ENCODE data around the gene TENM3. TPM values are rescaled to one million over a fixed set of nuclear protein-coding genes. Genes with fewer than 3 reads are reported as not detected.

Gene TENM3
- total RNA-seq, 1 experiment from 2014 or later: 71.0 TPM

DNA sequence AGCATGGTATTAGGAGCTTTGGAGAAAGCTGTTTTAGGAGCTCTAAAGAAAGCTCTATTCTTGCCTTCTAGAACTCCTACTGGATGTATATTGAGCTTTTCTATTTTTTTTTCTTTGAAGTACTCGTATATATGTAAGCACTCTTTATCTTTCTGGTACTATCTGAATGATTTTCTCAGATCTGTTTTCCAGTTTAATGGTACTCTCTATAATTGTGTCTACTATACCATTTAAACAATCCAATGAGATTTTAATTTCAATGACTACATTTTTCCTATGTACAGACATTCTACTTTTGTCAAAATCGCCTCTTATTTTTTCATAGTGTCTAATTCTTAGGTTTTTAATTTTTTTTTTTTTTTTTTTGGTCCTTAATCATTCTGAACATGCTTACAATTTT is 345.9 kb downstream of the TENM3 start (continued):
- TF ChIP-seq, protein P1, sequence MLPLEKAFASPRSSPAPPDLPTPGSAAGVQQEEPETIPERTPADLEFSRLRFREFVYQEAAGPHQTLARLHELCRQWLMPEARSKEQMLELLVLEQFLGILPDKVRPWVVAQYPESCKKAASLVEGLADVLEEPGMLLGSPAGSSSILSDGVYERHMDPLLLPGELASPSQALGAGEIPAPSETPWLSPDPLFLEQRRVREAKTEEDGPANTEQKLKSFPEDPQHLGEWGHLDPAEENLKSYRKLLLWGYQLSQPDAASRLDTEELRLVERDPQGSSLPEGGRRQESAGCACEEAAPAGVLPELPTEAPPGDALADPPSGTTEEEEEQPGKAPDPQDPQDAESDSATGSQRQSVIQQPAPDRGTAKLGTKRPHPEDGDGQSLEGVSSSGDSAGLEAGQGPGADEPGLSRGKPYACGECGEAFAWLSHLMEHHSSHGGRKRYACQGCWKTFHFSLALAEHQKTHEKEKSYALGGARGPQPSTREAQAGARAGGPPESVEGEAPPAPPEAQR (CRISPR knock-in tag; IDR thresholded peaks at IDR 0.05): no peak
- TF ChIP-seq IRF2 (CRISPR knock-in tag; IDR thresholded peaks at IDR 0.05; ENCODE audit: borderline replicate concordance, low read depth): no peak

DNA sequence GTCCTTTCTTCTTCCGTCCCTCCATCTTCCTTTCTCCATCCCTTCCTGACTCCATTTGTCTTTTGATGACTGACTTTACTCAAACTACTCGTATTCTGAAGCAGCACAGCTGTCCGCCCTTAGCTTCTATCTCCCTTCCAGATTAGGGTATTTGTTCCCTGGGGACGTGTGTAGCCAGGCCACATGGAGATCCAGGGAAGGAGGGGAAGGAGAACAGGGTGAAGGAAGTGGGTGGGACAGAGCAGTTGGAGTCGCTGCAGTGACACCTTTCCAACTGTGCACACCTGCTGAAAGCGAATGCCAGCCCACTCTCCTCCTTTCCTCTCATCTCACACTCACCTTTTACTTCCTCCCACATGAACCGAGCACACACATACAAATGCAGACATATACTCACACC is 350.2 kb downstream of the TENM3 start:
- peak overlapping the region; percentile 82 for H3K27ac Mint-ChIP-seq
- no peak overlapping the region for H3K4me3 Mint-ChIP-seq
- no peak for TF ChIP-seq RELA (CRISPR knock-in tag; IDR thresholded peaks at IDR 0.05; ENCODE audit: borderline replicate concordance)
- TF ChIP-seq ZNF425 (CRISPR knock-in tag; conservative IDR thresholded peaks at IDR 0.05): no peak
- no peak for TF ChIP-seq ZNF671 (CRISPR knock-in tag; IDR thresholded peaks at IDR 0.05)
- no peak for TF ChIP-seq IRF2 (CRISPR knock-in tag; IDR thresholded peaks at IDR 0.05; ENCODE audit: borderline replicate concordance, low read depth)
- TF ChIP-seq MYBL2 (CRISPR knock-in tag; IDR thresholded peaks at IDR 0.05): no peak
- no peak for TF ChIP-seq TEAD1 (CRISPR knock-in tag; IDR thresholded peaks at IDR 0.05)
- no peak for TF ChIP-seq ZNF219 (CRISPR knock-in tag; IDR thresholded peaks at IDR 0.05; ENCODE audit: borderline replicate concordance)
- no peak for TF ChIP-seq ZNF232 (CRISPR knock-in tag; IDR thresholded peaks at IDR 0.05)
- TF ChIP-seq NR2C2 (CRISPR knock-in tag; IDR thresholded peaks at IDR 0.05): no peak
- TF ChIP-seq FOXK1 (CRISPR knock-in tag; IDR thresholded peaks at IDR 0.05): no peak
- no peak for TF ChIP-seq ZNF317 (CRISPR knock-in tag; IDR thresholded peaks at IDR 0.05; ENCODE audit: borderline replicate concordance, low read depth)
- TF ChIP-seq MLX (CRISPR knock-in tag; IDR thresholded peaks at IDR 0.05): no peak
- TF ChIP-seq, protein P2, sequence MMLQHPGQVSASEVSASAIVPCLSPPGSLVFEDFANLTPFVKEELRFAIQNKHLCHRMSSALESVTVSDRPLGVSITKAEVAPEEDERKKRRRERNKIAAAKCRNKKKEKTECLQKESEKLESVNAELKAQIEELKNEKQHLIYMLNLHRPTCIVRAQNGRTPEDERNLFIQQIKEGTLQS (CRISPR knock-in tag; conservative IDR thresholded peaks at IDR 0.05): no peak
- peak; percentile 54 for ATAC-seq
- POLR2A ChIA-PET: no interaction called here
- H3K27me3 Mint-ChIP-seq (ENCODE audit: low read depth): no peaks in the 10 kb centered on the region
- peaks cover 10% of the 10 kb centered on the region; the same call in 1 of the 2 replicates for H3K9me3 Mint-ChIP-seq
- CTCF ChIA-PET: interaction anchor here (1.0 kb wide), 1 partner anchor 9 kb away, joined by 4 read pairs; no protein-coding TSS in a partner anchor
- H3K4me1 Mint-ChIP-seq: peaks cover 46% of the 10 kb centered on the region
- H3K36me3 Mint-ChIP-seq: peaks cover 10% of the 10 kb centered on the region
- no peak for DNase-seq (ENCODE audit: low spot score)

DNA sequence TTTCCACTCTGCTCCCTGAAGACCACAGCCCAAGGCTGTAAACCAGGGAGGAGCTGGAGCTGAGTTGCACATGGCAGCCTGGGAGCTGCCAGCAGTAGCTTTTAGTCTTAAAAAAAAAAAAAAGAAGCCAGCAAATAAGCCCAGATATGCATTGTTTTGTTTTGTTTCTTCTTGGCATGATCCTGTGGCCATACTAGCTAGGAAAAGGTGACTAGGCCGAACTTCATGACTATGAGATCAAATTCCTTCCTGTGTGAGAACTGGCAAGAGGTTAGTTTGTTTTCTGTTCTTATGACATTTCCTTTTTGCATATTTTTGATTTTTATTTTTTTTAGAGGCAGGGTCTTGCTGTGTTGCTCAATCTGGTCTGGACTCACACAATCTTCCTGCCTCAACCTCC is 350.7 kb downstream of the TENM3 start:
- Mint-ChIP-seq H3K9me3 (peaks cover 6% of the 10 kb centered on the region; the same call in 1 of the 2 replicates), H3K4me1 (peaks cover 46% of the 10 kb centered on the region), H3K27me3 (ENCODE audit: low read depth) (no peaks in the 10 kb centered on the region), H3K27ac (peak overlapping the region; percentile 82), H3K4me3 (no peak overlapping the region), H3K36me3 (peaks cover 6% of the 10 kb centered on the region)
- no peak for DNase-seq (ENCODE audit: low spot score)
- CTCF ChIA-PET: interaction anchor here (1.0 kb wide), 1 partner anchor 8 kb away, joined by 4 read pairs; no protein-coding TSS in a partner anchor
- no peak for ATAC-seq
- no peak for TF ChIP-seq OVOL2 (CRISPR knock-in tag; IDR thresholded peaks at IDR 0.05; ENCODE audit: borderline replicate concordance)
- POLR2A ChIA-PET: no interaction called here

DNA sequence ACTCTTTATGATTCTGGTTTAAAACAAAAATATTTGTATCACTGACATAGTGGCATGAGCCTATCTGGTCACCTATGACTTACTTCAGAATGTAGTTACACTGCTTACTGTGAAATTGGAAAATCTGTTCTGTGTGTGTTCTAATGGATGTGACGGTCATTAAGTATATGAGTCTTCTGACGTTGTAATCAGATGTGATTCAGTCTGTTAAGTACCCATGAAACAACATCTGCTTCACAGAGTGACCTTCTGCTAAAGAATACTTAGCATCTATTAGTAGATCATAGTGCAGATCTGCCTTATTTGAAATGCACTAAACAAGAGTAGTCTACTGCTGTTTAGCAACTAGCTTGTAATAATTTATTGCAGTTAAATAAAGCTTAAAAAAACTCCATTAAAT is 356.9 kb downstream of the TENM3 start:
- no peaks in the 10 kb centered on the region for H3K9me3 Mint-ChIP-seq
- DNase-seq (ENCODE audit: low spot score): no peak
- H3K27ac Mint-ChIP-seq: no peak overlapping the region
- H3K4me3 Mint-ChIP-seq: no peak overlapping the region
- ChIA-PET CTCF (no interaction called here), POLR2A (no interaction called here)
- ATAC-seq: no peak
- no peak for TF ChIP-seq FOXJ3 (CRISPR knock-in tag; IDR thresholded peaks at IDR 0.05; ENCODE audit: borderline replicate concordance)
- no peak for TF ChIP-seq ZNF425 (CRISPR knock-in tag; conservative IDR thresholded peaks at IDR 0.05)
- no peak for TF ChIP-seq JAZF1 (CRISPR knock-in tag; IDR thresholded peaks at IDR 0.05)
- no peak for TF ChIP-seq EMX1 (CRISPR knock-in tag; IDR thresholded peaks at IDR 0.05)
- TF ChIP-seq TP53 (CRISPR knock-in tag; IDR thresholded peaks at IDR 0.05): no peak
- no peak for TF ChIP-seq JUN (CRISPR knock-in tag; IDR thresholded peaks at IDR 0.05)
- no peak for TF ChIP-seq ZNF138 (CRISPR knock-in tag; conservative IDR thresholded peaks at IDR 0.05)
- TF ChIP-seq CBFB (CRISPR knock-in tag; IDR thresholded peaks at IDR 0.05; ENCODE audit: low read depth): no peak
- H3K27me3 Mint-ChIP-seq (ENCODE audit: low read depth): no peaks in the 10 kb centered on the region
- peaks cover 5% of the 10 kb centered on the region for H3K36me3 Mint-ChIP-seq
- peaks cover 17% of the 10 kb centered on the region for H3K4me1 Mint-ChIP-seq
